ENCODE results near the gene CEP72. TPM values are rescaled to one million over a fixed set of nuclear protein-coding genes. Genes with fewer than 3 reads are reported as not detected.

CEP72 gene
- total RNA-seq, 1 donor from 2014 or later = 4.5 TPM

GRCh38 chr5:635306-636055 lies 23.3 kb downstream of the CEP72 start:
- no peak for DNase-seq (ENCODE audit: low spot score in 2 of 2)
- FAIRE-seq = no peak

- FAIRE-seq = no peak
- no peak for DNase-seq (ENCODE audit: low spot score in 2 of 2)
These were observed 24.8 kb downstream of the CEP72 start for GRCh38 chr5:636951-637350.

DNA sequence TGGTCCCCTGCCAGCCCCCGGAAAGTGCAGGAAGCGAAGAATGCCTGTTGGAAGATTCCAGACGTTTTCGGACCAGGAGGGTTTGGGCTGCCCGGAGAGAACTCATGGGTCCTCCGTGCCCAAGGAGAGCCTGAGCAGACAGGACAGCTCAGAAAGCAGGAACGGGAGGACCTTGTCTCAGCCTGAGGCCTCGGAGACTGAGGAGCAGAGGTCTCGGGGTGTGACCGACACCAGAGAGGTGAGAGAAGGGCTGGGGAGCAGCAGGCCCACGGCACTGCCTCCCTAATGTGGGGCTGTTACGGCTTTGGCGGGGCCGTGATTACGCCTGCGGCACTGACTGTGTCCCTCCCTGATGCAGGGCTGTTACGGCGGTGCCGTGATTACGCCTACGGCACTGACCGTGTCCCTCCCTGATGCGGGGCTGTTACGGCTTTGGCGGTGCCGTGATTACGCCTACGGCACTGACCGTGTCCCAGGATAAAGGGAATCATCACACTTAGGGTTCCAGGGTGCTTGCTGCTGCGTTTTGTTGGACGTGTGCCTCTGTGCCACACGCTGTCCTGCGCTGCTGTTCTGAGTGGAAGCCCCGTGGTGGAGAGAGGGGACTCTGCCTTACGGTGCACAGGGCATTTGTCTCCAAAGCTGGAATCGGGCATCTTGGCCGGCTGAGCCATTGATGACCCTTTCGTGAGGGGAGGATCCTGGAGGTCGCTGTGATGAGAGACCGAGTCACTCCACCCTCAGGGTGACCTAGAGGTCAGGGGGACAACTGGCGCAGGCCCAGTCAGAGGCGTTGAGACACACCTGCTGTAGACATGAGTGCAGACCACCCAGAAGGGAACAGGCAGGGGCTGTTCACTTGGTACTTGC lies 25.7 kb downstream of the CEP72 start:
- FAIRE-seq = no peak
- no peak for DNase-seq (ENCODE audit: low spot score in 2 of 2)

DNA sequence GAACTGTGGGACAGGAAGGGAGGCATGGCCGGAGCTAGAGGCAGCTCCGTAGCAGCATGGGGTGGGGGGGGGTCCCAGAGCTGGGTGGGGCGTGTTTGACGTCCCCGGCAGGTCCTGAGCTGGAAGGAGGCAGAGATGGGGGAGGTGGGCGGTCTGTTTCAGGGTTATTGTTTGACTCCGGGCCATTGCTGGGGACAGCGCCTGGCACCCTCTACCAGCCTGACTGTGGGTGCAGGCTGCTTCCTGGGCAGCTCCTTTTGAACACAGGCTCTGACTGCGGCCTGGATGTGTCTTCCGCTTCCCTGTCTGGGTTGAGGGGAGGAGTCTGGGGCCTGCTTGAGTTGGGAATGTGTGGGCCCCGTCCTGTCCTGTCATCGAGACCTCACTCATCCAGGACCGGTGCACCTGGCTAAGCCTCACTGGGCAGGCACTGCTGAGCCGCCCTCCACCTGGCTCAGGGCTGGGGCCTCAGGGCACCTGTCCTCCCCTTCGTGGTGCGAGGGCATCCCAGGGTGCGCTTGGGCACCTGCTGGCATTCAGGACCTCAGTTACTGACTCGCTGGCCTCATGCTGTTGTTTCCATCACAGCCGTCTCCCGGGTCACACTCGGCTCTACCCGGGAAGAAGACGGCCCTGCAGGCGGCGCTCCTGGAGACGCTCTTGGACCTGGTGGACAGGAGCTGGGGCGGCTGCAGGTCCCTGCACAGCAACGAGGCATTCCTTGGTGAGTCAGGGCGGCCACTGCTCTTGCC lies 26.5 kb downstream of the CEP72 start:
- FAIRE-seq (no peak), DNase-seq (ENCODE audit: low spot score in 2 of 2) (no peak)

- no peak for FAIRE-seq
- DNase-seq (ENCODE audit: low spot score in 2 of 2) = no peak
These were observed 27.1 kb downstream of the CEP72 start for GRCh38 chr5:639253-639530.

DNA sequence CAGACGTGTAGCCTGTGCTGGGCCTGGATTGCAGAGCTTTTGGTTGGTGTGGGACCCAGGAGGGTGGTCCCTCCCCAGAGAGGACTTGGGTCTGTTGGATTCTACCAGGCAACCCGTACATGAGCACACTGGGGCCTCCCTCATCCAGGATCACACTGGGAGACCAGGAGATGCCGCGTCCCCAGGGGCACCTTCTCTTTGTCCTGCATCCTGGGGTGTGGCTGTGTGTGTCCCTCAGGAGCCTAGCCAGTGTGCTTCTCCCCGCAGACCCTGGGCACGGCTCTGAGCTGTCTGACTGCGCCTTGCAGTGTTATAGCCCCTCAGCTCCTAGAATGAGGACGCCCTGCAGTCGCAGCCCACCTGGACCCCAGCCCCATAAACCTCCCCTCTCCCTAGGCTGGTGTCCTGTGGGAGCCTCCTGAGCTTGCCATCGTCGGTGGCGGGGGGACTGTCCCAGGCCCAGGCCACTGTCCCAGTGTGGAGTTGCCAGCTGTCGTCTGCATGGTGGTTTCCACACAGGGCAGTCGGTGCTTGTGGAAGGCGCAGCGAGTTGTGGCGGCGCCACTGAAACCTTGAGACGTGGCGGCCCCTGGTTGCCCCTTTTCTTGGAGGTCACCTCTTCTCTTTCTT lies 27.6 kb downstream of the CEP72 start:
- DNase-seq (ENCODE audit: low spot score in 2 of 2) (no peak), FAIRE-seq (no peak)

DNA sequence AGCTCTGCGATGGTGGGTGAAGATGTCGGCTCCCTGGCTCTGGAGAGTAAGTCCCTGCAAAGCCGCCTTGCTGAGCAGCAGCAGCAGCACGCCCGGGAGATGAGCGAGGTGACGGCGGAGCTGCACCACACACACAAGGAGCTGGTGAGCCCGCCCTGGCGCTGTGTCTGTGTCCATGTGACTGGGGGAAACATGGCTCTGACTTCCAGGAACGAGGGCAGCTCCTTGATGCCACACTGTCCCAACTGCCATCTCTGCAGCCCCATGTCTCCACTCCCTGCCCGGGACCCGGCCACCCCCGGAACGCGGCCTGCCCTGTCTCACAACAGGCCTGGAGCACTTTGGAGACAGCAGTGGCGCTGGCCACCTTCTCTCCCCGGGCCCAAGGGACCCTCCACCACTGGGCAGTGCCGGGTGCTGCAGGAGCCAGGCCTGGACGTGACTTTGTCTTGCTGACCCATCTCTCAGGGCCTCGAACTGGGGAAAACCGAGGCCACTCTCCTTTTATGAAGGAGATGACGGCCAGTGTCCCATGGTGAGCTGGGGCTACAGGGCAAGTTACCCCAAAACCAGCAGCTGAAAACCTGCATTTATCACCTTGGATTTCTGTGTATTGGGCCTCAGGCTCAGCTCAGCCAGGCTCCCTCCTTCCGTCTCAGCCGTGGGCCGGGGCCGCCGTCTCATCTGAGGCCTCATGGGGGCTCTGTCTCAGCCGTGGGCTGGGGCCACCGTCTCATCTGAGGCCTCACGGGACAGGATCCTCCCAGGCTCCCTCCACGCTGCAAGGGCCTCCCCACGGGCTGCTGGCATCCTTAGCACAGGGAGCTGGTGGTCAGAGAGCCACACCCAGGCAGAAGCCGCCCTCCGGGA lies 28.6 kb downstream of the CEP72 start:
- FAIRE-seq = no peak

DNA sequence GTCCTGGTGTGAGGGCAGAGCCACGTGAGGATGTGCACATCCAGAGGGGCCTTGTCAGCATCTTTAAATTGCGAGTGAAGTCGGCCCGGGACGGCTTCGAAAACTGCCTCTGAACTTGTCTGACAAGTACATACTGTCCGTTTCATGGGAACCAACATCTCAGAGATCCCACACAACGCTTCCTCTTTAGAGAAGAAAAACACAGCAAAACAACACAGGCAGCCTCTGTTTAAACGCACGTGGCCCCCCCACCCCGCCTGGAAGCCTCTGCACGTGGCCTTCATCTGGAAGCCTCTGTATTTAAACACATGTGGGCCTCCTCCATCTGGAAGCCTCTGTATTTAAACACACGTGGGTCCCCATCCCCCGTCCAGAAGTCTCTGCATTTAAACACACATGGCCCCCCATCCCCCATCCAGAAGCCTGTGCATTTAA lies 29.2 kb downstream of the CEP72 start:
- FAIRE-seq (no peak), DNase-seq (ENCODE audit: low spot score in 2 of 2) (no peak)

More for the DNA sequence above, 28.6 kb downstream of the CEP72 start:
- no peak for DNase-seq (ENCODE audit: low spot score in 2 of 2)

GRCh38 chr5:642481-642880 lies 30.3 kb downstream of the CEP72 start:
- no peak for DNase-seq (ENCODE audit: low spot score in 2 of 2)
- FAIRE-seq = no peak

- FAIRE-seq = no peak
- DNase-seq (ENCODE audit: low spot score in 2 of 2) = no peak
These were observed 31.2 kb downstream of the CEP72 start for GRCh38 chr5:643351-643801.

DNA sequence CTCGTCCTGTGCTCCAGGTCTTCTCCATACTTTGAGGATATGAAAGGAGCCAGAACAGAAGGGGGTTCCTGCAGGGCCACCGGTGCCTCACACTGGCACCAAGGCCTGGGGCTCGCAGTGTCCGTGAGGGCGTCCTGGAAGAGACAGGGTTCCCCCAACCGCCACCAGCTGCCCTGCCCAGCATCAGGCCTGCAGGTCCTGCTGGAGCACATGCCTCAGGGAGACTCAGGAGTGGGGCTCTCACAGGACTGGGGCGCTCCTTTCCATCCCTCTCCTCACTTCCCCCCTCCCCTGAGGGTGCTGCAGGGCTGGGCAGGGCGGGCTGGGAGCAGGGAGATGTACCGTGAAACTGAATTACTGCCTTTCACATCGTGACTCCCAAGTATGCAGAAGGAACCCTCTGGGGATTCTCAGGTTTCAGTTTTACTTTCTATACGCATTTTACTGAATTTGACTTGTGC lies 31.7 kb downstream of the CEP72 start:
- FAIRE-seq = no peak
- no peak for DNase-seq (ENCODE audit: low spot score in 2 of 2)

GRCh38 chr5:644509-644908 lies 32.4 kb downstream of the CEP72 start:
- FAIRE-seq (no peak), DNase-seq (ENCODE audit: low spot score in 2 of 2) (no peak)

DNA sequence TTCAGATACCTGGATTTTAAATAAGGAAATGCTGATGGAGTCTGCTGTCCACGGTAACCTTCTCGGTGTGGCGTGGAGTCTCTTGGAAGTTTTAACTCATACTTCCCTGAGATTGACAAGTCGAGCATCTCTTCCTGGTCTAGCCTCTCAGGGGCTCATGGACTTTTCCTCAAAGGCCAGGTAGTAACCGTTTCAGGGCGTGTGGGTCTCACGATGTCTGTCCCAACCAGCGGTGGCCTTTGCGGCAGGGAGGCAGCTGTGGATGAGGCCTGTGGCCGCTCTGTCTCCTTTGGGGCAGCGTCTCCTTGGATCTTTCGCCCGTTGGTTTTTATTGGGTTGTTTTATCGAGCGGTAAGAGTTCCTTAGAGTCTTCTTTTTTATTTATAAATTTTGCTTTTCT lies 32.8 kb downstream of the CEP72 start:
- FAIRE-seq = no peak
- DNase-seq (ENCODE audit: low spot score in 2 of 2) = no peak

DNA sequence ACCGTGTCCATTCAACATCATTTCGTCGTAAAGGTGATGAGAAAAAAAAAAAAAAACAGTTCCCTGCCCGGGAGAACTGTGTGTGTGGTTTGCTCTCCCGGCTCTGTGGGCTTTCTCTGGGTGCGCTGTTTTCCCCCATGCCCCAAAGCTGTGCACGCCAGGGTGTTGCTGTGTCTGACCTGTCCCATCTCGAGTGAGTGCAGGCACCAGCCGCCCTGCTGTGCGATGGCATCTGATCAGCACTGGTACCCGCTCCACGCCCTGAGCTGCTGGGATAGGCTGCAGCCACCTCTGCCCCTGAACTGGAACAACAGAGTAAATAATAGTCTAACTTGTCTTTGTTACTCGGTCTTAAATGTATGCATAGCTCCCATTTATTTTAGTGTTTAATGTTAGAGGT lies 33.3 kb downstream of the CEP72 start:
- DNase-seq (ENCODE audit: low spot score in 2 of 2) = no peak
- FAIRE-seq = no peak

- DNase-seq (ENCODE audit: low spot score in 2 of 2) (no peak), FAIRE-seq (no peak)
These were observed 34.5 kb downstream of the CEP72 start for GRCh38 chr5:646396-647201.

DNA sequence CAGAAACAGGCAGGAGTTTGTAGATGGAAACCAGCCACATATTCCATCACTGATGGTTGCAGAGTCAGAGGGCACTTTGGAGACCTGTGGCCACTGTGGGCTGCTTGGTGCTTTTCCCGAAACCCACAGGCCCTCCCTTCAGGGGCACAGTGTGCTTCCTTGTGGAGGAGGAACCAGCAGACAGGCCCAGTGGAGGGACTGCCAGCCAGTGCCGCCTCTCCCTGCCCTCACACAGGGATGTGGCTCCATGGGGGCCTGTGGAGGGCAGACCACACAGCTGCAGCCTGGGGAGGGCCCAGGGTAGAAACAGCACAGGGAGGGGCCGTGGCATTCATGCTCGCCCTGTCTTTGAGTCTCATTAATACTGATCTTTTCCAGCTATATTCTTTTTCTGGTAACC lies 35.2 kb downstream of the CEP72 start:
- DNase-seq (ENCODE audit: low spot score in 2 of 2) (no peak), FAIRE-seq (no peak)

DNA sequence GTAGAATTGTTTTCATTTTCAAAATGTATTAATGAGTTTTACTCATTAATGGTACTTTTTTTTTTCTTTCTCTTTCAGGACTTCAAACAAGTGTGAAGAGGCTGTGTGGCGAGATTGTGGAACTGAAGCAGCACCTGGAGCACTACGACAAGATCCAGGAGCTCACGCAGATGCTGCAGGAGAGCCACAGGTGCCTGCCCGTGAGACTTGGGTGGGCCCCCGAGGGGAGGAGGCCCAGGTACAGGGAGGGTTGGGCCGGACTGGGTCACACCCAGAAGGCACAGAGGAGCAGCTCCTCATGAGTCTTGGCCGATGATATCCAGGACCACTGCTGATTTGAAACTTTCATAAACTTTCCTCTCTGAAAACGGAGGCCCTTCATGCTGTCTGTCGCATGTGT lies 35.6 kb downstream of the CEP72 start:
- no peak for DNase-seq (ENCODE audit: low spot score in 2 of 2)
- no peak for FAIRE-seq

GRCh38 chr5:651296-652022 lies 39.3 kb downstream of the CEP72 start:
- DNase-seq (ENCODE audit: low spot score in 2 of 2) (no peak), FAIRE-seq (no peak)
